ENCODE measurements around the gene HRAS.

The HRAS gene

DNA sequence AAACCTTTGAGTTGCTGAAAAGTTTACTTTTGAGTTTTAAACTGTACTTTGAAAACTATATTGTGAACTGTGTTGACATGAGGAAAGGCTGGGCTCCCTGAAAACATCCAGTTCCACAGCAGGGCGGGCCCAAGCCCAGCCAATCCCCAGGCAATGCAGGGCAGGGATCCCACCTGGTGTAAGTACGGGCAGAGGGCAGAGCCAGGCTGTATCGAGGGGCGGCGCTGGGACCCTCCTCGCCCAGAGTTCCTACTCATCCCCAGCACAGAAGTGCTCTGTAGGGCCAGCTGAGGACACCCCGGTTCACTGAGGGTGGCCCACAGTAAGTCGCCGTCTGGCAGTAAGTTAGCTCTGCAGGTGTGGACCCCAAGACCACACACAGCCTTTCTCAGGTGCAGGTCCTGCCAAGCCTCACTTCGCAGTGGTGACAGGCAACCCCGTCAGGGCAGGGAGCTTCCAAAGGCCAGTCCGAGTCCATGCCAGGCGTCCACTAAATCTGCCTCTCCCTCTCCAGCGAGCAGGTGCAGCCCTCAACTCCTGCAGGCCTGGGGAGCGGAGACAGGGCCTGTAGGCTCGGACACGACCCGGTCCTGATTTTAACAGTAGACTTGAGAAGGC, 31.7 kb upstream of the HRAS start:
- DNase-seq (ENCODE audit: low spot score): no peak

DNA sequence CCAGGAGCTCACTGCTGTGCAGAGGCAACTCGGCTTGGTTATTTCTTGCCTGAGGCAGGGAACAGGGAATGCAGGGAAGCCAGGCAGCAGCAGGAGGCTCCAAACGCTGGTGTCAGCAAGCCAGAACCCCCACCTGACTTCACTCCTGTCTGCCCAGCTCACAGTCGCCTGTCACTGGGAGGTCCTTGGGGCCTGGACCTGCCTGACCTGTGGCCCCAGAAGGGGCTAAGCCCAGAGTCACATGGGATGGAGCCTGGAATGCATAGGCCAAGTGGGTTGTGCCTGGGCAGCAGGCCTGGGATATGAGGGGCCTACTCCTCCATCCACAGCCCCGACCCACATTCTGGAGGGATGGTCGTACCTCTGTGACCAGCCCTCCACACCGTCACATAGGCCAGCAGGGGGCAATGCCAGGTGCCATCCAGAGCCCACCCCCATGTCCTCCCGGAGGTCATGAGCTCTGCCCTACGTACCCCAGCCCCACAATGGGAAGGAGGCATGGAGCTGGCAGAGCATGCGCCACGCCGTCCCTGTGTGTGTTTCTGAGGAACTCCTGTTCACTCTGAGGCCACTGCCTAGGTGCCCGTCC, 30.6 kb upstream of the HRAS start:
- DNase-seq (ENCODE audit: low spot score): no peak

DNA sequence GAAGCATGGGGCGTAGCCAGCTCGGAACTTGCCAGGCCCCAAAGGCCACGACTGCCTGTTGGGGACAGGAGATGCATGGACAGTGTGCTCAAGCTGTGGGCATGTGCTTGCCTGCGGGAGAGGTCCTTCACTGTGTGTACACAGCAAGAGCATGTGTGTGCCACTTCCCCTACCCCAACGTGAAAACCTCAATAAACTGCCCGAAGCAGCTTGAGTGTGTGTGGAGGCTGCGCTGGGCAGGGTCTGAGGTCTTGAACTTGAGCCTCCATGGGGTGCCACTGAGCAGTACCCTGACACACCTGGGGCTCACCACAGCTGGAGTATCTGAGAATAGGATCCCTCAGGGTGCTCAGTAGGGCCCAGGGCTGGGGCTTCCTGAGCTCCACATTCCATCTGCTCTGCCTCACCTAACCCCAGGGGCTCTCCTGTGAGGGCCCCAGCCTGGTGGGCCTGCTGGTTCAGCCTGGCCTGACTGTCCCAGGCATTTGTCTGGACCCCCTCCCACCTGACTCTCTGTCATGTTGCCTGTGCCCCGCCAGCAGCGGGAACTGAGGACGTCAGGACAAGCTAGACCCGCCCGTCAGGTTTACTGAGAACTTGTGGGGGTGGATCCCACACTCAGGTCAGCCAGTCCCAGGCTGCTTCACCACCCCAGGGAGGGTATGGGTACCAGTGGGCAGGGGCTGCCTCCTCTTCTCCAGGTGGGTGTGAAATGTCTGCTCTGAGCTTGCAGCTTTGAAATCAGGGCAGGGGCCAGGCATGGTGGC, 28.6 kb upstream of the HRAS start:
- no peak for DNase-seq (ENCODE audit: low spot score)

DNA sequence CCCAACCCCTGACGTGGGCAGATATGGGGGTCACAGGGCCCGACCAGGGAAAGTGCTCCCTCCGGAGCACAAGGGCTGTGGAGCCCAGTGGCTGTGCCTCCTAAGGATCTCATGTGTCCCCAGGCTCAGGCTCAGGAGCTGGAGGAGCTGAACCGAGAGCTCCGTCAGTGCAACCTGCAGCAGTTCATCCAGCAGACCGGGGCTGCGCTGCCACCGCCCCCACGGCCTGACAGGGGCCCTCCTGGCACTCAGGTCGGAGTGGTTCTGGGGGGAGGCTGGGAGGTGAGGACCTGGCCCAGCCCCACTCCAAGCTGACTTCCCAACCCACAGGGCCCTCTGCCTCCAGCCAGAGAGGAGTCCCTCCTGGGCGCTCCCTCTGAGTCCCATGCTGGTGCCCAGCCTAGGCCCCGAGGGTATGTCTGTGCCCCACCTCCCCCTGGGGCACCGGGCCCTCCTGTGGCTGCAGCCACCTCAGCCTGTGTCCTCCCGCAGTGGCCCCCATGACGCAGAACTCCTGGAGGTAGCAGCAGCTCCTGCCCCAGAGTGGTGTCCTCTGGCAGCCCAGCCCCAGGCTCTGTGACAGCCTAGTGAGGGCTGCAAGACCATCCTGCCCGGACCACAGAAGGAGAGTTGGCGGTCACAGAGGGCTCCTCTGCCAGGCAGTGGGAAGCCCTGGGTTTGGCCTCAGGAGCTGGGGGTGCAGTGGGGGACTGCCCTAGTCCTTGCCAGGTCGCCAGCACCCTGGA, 27.9 kb upstream of the HRAS start:
- DNase-seq (ENCODE audit: low spot score): no peak

DNA sequence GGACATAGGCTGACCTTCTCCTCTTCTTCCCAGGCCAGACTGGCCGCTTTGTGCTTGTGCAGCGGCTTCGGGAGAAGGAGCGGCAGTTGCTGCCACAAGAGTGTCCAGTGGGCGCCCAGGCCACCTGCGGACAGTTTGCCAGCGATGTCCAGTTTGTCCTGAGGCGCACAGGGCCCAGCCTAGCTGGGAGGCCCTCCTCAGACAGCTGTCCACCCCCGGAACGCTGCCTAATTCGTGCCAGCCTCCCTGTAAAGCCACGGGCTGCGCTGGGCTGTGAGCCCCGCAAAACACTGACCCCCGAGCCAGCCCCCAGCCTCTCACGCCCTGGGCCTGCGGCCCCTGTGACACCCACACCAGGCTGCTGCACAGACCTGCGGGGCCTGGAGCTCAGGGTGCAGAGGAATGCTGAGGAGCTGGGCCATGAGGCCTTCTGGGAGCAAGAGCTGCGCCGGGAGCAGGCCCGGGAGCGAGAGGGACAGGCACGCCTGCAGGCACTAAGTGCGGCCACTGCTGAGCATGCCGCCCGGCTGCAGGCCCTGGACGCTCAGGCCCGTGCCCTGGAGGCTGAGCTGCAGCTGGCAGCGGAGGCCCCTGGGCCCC, 26.8 kb upstream of the HRAS start:
- no peak for DNase-seq (ENCODE audit: low spot score)

DNA sequence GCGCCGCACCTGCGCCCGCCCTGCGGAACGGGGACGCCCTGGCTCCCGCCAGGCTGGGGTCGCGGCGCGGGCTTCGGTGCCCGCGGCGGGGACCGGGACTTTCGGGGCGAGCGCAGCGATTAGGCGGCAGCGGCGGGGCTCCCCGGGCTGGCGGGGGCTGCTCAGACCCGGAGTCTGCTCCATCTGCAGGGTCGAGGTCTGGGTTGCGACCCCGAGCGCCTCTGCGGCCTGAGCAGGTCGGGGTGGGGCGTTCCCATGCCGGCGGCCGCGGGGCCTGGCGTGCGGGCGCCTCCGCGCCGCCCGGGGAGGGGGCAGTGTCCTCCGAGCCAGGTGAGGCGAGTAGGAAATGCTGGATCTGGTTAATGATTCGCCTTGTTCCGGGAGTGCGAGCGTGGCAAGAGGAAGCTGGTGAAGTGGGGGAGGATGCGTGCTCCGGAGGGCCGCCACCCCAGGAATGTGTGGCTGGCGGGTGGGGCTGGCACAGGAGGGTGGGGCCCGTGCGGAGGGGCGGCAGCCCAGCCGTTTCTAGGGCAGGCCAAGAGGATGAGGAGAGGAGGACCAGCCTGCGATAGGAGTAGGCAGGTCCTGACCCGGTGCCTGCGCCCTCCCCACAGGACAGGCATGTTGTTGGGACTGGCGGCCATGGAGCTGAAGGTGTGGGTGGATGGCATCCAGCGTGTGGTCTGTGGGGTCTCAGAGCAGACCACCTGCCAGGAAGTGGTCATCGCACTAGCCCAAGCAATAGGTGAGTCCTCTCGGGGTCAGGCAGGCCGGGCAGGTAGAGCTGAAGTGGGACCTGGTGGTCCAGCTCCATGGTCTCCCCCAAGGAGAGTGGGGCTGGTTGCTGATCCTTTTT, 26.0 kb upstream of the HRAS start:
- DNase-seq (ENCODE audit: low spot score): peak; percentile 60

DNA sequence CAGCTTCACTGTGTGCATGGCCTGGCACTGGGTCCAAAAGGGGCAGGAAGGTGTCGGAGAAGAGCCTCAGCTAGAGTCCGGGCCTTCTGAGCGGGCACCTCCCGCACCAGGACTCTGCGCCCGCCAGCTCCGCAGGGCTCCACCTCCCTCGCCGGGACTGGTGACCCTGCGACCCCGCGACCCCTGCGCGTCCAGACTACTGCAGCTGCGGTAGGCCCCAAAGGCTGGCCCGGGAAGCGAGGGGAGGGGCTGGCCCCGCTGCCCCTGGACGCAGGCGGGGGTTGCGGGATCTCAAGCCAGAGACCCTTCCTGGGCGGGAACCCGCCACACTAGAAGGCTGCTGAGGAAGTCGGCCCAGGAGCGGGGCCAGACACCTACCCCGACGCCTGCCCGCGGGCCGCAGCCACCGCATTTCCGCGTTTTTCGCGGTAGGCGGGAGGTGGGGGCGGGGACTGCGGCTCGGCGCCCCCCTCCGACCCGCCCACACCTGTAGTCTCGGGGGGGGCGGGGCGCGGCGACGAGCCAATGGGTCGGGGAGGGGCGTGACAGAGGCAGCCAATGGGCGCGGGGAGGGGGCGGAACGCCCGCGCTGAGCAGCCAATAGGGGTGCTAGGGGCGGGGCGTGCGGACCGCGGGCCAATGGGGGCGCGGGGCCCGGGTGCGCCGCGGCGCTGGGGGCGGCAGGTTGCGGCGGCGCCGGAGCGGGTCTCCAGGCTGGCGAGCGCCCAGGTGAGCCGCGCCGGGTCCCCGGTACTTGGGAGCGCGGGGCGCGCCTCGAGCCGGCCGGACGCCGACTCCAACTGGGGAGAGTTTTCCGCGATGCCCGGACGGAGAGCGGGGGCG, 25.1 kb upstream of the HRAS start, which contains the start of the genes LMNTD2 and RASSF7:
Gene LMNTD2 (minus strand): TSS at position 434 of the 843 bp plus-strand sequence. CDS start 22 bp downstream, at position 412.
Gene RASSF7 (plus strand): TSS at position 666 of the 843 bp plus-strand sequence. CDS start 799 bp downstream, outside the sequence.
- peak; percentile 98 for DNase-seq (ENCODE audit: low spot score)

DNA sequence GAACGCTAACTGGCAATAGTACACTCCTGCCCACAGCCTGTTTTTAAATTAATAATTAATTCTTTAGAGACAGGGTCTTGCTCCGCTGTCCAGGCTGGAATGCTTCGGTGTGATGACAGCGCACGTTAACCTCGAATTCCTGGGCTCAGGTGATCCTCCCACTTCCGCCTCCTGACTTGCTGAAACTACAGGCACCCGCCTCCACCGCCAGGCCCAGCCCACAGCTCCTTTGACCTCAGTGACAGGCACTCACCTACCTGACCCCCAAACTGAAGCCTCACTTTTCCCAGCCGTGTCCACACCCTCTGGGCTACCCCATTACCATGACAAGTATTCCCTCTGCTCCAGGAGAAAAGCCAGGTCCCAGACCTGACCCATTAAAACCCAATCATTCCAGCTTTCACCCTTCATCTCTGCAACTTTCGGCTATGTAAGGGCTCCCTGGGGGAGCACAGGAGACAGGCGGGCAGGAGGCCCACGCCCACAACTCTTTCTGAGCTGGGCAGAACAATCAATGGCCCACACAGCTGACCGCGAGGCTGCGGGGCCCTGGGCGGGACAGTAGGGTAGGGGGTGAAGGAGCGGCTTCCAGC, 24.4 kb upstream of the HRAS start:
- DNase-seq (ENCODE audit: low spot score): no peak

DNA sequence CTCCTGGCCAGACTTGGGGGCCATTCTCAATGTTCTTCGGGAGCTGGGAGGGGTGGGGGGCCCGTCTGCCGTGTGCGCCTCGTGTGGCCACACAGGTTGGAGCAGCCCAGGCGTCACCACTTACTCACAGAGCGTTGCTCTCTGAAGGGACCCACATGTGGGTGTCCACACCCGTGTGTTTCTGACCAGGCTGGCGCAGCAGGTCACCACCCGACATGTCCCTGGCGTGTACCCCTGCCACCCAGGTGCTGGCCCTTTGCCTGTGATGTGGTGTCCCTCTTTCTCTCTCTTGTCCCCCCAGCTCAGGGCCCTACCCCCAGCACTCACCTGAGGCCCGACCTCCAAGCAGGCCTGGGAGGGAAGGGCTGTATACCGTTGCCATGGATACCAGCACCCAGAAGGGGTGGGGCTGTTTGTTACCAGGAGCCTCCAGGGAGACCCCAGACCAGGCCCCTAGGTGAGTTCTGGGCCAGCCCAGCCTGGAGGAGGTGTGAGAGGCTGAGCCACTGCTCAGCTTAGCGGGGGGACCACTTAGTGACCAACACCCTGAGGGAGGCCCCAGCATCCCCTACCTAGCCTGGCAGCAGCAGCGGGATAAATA, 23.7 kb upstream of the HRAS start:
- DNase-seq (ENCODE audit: low spot score): no peak

DNA sequence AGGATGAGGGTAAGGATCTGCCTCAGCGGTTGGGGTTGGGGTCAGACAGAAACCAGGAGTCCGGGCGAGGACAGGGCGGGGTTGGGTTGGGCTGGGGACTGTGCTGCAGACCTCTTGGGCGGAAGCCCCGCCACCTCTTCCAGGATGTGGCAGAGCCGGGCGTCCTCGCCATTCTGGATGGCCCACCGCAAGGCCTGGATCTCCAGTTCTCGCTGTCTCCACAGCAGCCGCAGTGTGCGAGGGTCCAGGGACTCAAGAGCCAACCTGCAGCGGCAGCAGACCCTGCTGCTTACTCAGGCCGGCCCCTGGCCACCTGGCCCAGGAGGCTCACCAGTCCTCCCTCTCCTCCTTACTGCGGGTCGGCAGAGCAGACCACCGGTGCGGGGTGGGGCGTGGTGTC, 23.1 kb upstream of the HRAS start:
- DNase-seq (ENCODE audit: low spot score): no peak

DNA sequence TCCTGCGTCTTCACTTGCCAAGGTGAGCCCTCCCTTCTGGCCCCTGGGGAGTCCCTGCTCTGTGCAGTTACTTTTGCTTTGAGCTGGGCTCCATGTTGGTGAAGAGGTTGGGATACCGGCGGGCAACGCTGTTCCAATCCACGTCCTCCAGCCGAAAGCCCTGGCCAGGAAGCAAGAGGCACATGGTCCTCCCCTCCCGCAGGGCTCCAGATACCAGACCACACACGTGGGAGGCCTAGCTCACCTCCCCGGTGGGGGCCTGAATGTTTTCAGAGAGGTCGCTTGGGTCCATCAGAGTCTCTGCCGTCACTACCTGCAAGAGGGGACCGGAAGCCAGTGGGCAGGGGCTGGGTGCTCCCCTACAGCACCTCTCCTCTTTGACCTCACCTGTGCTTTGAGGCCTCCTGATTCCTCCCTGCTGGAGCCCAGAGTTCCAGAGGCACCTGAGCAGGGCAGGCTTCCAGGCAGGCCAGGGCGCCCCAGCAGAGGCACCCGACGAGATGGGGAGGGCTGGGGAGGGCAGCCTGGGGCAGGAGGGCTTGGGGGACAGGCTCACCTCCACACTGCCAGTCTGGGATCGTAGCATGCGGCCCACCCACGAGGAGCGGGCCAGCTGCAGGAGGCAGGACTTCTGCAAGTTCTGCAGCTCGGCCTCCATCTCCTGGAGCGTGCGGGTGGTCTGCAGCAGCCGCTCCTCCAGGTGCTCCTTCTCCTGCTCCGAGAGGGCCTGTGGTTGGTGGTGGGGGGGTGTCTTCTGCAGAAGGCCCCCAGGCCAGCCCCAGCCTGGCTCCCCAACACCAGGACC, 22.2 kb upstream of the HRAS start:
- no peak for DNase-seq (ENCODE audit: low spot score)

DNA sequence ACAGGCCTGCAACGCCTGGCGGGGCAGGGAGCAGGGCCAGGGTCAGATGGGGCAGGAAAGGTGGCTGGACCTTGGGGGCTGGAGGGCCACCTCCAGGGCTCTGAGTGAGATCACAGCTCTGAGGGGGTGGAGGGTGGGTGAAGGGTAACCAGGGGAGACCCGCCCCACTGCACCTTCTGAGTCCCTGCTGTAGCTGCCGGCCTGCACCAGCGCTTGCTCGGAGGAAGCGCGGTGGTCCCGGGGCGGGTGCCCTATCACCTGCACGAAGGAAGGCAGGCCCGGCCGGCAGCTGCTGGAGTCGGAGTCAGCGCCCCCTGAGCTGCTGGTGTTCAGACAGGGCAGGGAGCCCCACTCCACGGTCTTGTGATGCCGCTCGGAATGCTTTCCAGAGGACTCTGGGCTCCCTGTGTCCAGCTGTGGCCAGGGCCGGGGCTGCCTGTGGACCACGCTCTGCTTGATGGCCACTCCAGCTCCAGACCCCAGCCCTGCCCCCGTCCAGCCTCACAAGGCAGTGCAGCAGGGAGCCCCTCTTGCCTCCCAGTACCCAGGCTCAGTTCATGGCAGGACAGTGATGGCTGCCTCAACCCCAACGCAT, 21.4 kb upstream of the HRAS start:
- DNase-seq (ENCODE audit: low spot score): no peak

DNA sequence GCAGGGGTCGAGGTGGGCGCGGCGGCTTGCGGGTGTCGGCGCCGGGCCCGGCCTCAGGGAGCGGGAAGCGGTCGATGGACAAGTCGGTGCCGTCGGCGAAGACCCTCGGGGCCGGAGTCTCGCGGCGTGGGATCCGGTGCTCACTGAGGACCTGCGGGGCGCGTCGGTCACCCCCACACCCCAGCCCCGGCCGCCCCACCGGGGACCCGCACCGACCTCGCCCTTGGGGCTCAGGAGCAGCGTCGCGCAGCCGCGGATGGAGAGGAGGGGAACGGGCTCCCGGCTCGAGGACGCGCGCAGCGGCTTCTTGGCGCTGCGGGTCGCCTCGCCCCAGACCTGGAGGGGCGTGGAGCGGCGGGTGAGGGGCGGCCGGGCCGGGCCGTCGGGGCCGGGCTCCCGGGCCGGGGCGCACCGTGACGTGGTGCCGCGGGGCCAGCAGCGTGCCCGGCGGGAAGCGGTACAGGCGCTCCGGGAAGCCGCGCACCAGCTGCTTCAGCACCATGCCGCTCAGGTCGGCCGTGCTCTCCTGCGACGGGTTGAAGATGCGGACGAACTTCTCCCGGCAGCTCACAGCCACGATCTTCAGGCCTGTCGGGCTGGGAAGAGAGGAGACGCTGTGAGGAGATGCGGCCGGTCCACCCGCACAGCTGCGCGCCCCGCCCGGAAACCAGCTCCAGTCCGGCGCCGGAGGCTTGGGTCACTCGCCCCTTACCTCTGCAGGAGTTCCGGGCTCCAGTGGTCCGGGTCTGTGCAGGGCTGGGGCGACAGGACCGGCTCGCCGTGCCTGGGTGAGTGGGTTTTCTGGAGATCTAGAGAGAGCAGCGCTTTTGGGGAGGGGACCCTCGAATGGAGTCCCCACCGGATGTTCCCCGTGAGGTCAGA, 20.6 kb upstream of the HRAS start:
- no peak for DNase-seq (ENCODE audit: low spot score)

DNA sequence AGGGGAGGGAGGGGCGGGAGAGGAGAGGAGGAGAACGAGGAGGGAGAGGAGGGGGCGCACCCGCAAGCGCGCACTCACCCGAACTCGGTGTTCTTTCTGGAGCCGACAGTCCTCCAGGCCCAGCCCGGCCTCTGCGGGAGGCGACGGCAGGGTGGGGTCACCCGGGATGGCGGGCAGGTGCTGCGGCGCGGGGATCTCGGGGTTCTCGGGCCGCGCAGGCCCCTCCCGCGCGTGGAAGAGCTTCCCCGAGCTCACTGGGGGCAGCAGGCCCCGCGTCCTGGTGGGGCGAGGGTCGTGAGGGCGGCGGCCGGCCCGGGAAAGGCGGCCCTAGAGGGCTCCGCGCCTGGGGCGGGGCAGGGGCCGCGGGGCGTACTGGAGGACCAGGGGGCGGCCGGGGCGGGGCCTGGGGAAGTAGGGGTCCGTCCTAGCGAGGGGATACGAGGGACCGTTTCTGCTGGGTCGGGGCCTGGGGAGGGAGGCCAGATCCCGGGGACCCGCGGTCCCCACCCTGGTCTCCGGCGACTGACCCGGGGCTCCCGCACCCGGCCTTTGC, 19.9 kb upstream of the HRAS start:
- DNase-seq (ENCODE audit: low spot score): no peak

DNA sequence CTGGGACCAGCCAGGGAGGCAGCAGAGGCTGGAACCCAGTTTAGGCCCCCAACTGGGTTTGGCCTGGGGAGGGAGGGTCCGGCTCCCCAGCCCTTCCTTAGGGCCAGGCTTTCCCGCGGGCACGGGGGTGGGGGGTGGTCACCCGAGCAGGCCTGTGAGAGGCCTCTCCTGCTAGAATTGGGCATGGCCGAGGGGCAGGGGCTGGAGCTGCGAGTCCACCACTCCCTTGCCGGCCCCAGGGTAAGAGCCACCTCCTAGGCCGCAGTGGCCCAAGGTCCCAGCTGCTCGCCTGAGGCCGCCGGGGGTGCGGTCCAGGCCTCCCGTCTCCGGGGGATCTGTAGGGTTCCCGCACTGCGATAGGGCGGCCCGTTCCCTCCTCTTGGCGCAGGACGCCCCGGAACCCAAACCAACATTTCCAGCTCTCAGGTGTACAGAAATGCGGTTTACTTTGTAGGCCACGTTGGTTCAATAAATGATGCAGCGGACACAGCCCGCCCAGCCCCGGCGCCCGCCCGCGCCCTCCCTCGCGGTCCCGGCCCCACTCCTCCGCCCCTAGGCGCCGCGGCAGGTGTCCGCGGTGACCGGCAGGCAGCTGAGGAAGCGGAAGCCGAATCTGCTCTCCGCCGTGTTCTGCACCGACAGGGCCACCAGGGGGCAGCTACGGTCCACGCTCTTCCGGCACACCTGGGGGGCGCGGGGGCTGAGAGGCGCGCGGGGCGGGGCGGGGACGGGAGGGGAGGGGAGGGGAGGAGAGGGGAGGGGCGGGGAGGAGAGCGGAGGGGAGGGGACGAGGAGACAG, 19.3 kb upstream of the HRAS start:
- DNase-seq (ENCODE audit: low spot score): peak; percentile 90

DNA sequence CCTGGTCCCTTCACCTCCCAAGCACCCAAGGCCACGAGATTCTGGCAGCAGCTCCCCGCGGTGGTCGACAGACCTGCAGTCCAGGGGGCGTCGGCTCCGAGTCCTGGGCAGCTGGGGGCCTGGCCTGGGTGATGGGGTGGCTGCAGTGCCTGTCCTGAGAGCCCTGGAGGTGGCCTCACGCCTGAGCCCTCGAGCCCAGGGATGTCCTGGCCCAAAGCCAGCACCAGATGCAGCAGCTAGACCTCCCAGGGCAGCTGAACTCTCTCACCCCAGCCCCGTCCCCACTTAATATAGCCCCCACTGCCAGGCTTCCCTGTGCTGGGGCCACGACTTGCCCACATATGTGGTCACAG, 18.6 kb upstream of the HRAS start:
- DNase-seq (ENCODE audit: low spot score): no peak

Measured in iPS-NIHi11 (cell line).